Measurements from ENCODE around the gene ZSCAN9.

DNA sequence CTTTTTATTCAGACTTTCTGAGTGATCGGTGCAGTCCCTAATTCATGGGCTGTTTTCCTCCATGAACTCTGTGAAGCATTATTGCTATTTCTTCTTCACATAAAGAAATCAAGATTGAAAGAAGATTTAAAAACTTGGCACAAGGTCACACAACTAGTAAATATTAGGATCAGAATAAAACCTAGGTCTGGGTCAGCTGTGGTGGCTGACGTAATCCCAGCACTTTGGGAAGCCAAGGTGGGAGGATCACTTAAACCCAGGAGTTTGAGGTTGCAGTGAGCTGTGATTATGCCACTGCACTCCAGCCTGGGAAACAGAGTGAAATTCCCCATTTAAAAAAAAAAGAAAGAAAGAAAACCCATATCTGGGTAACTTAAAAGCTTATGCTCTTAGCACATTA is 1.4 kb downstream of the ZSCAN9 start:
- TF ChIP-seq, protein P1, sequence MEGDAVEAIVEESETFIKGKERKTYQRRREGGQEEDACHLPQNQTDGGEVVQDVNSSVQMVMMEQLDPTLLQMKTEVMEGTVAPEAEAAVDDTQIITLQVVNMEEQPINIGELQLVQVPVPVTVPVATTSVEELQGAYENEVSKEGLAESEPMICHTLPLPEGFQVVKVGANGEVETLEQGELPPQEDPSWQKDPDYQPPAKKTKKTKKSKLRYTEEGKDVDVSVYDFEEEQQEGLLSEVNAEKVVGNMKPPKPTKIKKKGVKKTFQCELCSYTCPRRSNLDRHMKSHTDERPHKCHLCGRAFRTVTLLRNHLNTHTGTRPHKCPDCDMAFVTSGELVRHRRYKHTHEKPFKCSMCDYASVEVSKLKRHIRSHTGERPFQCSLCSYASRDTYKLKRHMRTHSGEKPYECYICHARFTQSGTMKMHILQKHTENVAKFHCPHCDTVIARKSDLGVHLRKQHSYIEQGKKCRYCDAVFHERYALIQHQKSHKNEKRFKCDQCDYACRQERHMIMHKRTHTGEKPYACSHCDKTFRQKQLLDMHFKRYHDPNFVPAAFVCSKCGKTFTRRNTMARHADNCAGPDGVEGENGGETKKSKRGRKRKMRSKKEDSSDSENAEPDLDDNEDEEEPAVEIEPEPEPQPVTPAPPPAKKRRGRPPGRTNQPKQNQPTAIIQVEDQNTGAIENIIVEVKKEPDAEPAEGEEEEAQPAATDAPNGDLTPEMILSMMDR (IDR thresholded peaks at IDR 0.05): no peak
- no peak for TF ChIP-seq POLR2A (IDR thresholded peaks at IDR 0.05)

All from testis (tissue), 2 donors.